NOMO-1 (cell line): ENCODE results near the gene MYD88.

Source experiments
- DNase-seq, 2 experiments: peaks; one replicate each; lab custom pipeline; 2025; ENCODE audit not compliant: unreplicated experiment in 2 of 2; lab: John Stamatoyannopoulos, UW

Gene MYD88

GRCh38 chr3:38163117-38163840 is 24.8 kb downstream of the MYD88 start:
- DNase-seq, result peak; percentile 33 to 53

GRCh38 chr3:38163841-38164642 is 25.6 kb downstream of the MYD88 start:
- DNase-seq, result no peak

- DNase-seq, result no peak
Observed at GRCh38 chr3:38164643-38164951, 26.1 kb downstream of the MYD88 start.

GRCh38 chr3:38164952-38165721 is 26.7 kb downstream of the MYD88 start, which contains the start of gene OXSR1:
TSS of gene OXSR1 (plus strand) at chr3:38165537. CDS start at chr3:38165877, 340 bp downstream.
- DNase-seq, result peak; percentile 99 to 100

- DNase-seq, result no peak
Observed at GRCh38 chr3:38165722-38166387, 27.4 kb downstream of the MYD88 start.

- DNase-seq, result no peak
Observed at GRCh38 chr3:38167591-38167990, 29.1 kb downstream of the MYD88 start.

GRCh38 chr3:38168151-38169026 is 29.9 kb downstream of the MYD88 start:
- DNase-seq, result no peak

GRCh38 chr3:38169027-38169317 is 30.5 kb downstream of the MYD88 start:
- no peak for DNase-seq

- DNase-seq, result no peak
Observed at GRCh38 chr3:38170722-38171121, 32.3 kb downstream of the MYD88 start.

GRCh38 chr3:38171622-38172021 is 33.2 kb downstream of the MYD88 start:
- DNase-seq, result no peak

- DNase-seq, result no peak
Observed at GRCh38 chr3:38173834-38174418, 35.5 kb downstream of the MYD88 start.

- no peak for DNase-seq
Observed at GRCh38 chr3:38177181-38177580, 38.7 kb downstream of the MYD88 start.

GRCh38 chr3:38186781-38187180 is 48.3 kb downstream of the MYD88 start:
- DNase-seq, result no peak

GRCh38 chr3:38190481-38190881 is 52.0 kb downstream of the MYD88 start:
- no peak for DNase-seq
